Measurements from ENCODE around the gene MEGF11.
A peak's percentile ranks its signal among the peaks of the same experiment; 100 is the strongest.

MEGF11 gene

DNA sequence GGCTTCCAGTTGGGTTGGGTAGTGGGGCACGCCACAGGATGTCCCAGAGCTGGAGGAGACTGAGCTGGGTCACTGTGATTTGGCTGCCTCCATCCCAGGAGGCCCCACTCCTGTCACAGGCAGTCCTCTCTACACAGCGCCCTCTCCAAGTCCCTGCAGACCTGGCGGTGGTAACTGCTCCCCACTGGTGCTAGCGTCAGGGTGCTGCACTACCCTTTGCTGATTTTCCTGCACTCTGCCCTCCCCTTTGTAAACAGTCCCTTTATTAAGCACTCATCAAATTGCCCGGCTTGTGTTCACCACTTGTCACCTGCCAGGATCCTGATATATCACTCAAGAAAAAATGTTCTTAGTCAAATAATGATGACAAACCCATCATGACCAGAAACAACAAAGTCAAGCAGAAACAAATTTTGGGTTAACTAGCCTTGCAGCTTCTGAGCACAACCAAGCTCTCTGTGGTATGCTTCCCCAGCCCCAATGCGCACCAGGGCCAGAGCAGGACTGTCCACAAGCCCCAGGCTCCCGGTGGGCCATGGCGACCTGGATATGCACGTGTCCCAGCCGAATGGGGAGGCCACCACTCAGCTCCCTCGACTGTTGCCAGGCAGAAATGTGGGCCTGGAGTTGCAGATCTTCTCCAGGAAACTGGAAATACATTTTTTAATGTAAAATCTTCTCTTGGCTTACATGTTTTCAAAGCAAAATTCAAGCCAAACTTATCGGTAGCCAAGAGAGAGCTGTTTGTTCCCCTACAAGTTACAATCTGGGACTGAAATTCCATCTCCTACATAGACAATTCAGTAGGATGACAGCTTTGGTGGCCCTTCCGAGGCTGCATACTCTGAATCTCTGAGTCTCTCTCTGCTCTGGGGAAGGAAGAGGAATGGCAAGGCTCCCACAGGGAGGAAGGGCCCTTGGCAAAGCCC lies 24.5 kb downstream of the MEGF11 start:
- Histone ChIP-seq H3K9ac (no peak overlapping the region), H3K4me2 (peak overlapping the region in 8 of 11 experiments; percentile 17 to 41 (median 32); a peak in 12 of 22 replicates), H4K20me1 (no peaks in the 10 kb centered on the region), H3K4me1 (peaks cover 0 to 10% (median 9%) of the 10 kb centered on the region in 10 experiments; a peak in 14 of 20 replicates), H3K4me3 (no peak overlapping the region), H3K27me3 (no peaks in the 10 kb centered on the region), H3K36me3 (no peaks in the 10 kb centered on the region), H3K9me3 (replicated peaks in 1 of 11) (peaks cover 0 to 11% (median 0%) of the 10 kb centered on the region in 11 experiments; a peak in 2 of 22 replicates), H3K27ac (no peak overlapping the region)
- TF ChIP-seq Cebpa-rat (IDR thresholded peaks at IDR 0.05): no peak

DNA sequence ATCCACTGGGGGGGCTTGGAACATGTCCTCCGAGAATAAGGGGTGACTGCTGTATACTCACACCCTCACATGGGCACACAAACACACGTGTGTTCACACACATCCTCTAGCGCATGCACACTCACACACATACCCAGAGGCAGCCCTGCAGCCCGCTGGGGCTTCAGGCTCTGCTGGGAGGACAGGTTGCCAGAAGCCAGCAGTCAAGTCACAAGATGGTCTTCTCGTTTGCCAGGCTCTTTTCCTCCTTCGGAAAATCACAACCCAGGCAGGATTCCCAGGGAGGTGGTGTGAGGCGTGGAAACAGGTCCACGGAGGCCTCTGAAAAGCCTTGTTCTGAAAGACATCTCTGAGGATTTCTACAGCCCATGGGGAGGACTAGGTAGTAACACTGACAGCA lies 26.8 kb downstream of the MEGF11 start:
- Histone ChIP-seq H3K4me3 (no peak overlapping the region), H4K20me1 (no peaks in the 10 kb centered on the region), H3K36me3 (no peaks in the 10 kb centered on the region), H3K9me3 (replicated peaks in 1 of 11) (peaks cover 0 to 11% (median 0%) of the 10 kb centered on the region in 11 experiments; a peak in 2 of 22 replicates), H3K4me1 (peaks cover 0 to 10% (median 9%) of the 10 kb centered on the region in 10 experiments; a peak in 14 of 20 replicates), H3K27me3 (no peaks in the 10 kb centered on the region), H3K27ac (no peak overlapping the region), H3K9ac (no peak overlapping the region), H3K4me2 (no peak overlapping the region)
- TF ChIP-seq Cebpa-rat (IDR thresholded peaks at IDR 0.05): no peak

DNA sequence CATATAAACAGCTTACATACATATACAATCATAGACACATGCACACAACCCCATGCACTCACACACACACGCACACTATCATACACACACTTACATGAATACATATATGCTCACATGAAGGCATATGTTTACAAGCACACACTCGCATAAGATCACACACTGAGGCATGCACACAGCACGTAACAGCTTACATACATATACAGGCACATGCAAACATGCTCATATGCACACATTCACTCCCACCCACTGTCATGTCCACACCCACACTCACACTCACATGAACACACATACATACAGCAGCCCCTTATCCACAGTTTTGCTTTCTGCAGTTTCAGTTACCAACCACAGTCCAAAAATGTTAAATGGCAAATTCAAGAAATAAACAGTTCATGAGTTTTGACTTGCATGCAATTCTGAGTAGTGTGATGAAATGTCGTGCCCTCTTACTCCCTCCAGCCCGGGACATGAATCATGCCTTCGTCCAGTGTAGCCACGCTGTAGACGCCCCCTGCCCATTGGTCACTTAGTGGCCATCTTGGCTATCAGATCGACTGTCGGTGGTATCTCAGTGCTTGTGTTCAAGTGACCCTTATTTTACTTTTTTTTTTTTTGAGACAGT lies 27.8 kb downstream of the MEGF11 start:
- H3K27ac ChIP-seq: no peak overlapping the region
- H3K36me3 ChIP-seq: no peaks in the 10 kb centered on the region
- TF ChIP-seq Cebpa-rat (IDR thresholded peaks at IDR 0.05): no peak

DNA sequence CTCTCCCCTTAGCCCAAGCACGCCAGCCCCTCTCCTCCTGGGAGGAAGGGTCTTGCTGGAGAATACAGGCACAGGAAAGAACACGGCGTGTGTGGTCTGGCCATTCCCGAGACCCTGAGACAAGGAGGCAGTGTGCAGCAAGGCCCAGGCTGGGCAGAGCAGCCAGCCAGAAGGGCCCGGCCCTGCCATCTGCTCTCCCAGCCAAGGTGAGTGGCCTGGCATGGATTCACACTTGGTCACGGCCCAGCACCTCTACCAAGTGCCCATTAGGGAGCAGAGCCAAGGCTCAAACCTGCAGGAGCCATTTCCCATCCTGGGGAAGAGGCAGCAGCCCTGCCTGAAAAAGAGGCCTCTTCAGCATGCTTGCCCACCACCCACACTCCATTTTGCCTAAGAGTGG lies 28.6 kb downstream of the MEGF11 start:
- Histone ChIP-seq H3K4me2 (no peak overlapping the region), H4K20me1 (no peaks in the 10 kb centered on the region), H3K27ac (no peak overlapping the region), H3K4me1 (peaks cover 0 to 7% (median 6%) of the 10 kb centered on the region in 10 experiments; a peak in 14 of 20 replicates), H3K4me3 (no peak overlapping the region), H3K27me3 (no peaks in the 10 kb centered on the region), H3K9ac (no peak overlapping the region), H3K9me3 (replicated peaks in 1 of 11) (peaks cover 0 to 11% (median 2%) of the 10 kb centered on the region in 11 experiments; a peak in 5 of 22 replicates), H3K36me3 (no peaks in the 10 kb centered on the region)
- no peak for TF ChIP-seq Cebpa-rat (IDR thresholded peaks at IDR 0.05)

More for the DNA sequence above, 27.8 kb downstream of the MEGF11 start:
- Histone ChIP-seq H4K20me1 (no peaks in the 10 kb centered on the region), H3K9me3 (replicated peaks in 1 of 11) (peaks cover 0 to 11% (median 0%) of the 10 kb centered on the region in 11 experiments; a peak in 2 of 22 replicates), H3K4me1 (peaks cover 0 to 10% (median 9%) of the 10 kb centered on the region in 10 experiments; a peak in 14 of 20 replicates), H3K9ac (no peak overlapping the region), H3K4me3 (no peak overlapping the region), H3K4me2 (no peak overlapping the region), H3K27me3 (no peaks in the 10 kb centered on the region)

DNA sequence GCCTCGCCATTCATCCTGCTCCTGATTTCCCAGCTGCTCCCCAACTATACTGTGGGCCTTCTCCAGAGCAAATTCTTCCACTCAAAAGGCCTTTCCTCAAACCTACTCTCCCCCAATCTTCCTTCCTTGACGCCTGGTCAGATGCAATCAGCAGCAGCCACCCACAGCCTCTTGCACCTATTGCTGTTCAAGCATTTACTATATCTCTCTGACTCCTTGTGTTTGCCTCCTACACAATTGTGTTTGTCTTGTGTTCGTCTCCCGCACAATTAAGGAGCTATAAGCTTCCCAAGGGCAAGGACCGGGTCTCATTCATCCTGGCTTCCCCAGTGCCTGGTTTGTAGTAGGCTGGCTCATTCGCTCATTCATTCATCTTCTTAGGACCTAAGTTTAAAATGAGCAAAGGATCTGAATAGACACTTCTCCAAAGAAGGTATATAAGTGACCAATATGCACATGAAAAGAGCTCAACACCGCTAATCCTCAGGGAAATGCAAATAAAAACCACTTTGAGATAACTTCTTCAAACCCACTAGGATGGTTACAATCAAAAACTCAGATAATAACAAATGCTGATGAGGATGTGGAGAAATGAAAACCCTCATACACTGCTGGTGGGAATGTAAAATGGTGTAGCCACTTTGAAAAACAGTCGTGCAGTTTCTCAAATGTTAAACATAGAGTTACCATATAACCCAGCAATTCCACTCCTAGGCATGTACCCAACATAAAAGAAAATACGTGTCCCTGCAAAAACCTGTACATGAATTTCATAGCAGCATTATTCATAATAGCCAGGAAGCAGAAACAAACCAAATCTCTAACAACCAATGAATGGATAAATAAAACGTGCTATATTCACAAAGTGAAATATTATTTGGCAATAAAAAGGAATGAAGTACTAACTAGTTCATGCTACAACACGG lies 31.0 kb downstream of the MEGF11 start:
- no peaks in the 10 kb centered on the region for H3K36me3 ChIP-seq
- no peaks in the 10 kb centered on the region for H3K27me3 ChIP-seq
- H3K4me3 ChIP-seq: no peak overlapping the region
- H3K9me3 ChIP-seq (replicated peaks in 1 of 11): peaks cover 0 to 10% (median 5%) of the 10 kb centered on the region in 11 experiments; a peak in 5 of 22 replicates
- no peaks in the 10 kb centered on the region for H4K20me1 ChIP-seq
- TF ChIP-seq Cebpa-rat (IDR thresholded peaks at IDR 0.05): no peak
- H3K4me1 ChIP-seq: peaks cover 4 to 16% (median 8%) of the 10 kb centered on the region in 10 experiments; a peak in 17 of 20 replicates
- H3K9ac ChIP-seq: no peak overlapping the region
- no peak overlapping the region for H3K4me2 ChIP-seq
- H3K27ac ChIP-seq: no peak overlapping the region

DNA sequence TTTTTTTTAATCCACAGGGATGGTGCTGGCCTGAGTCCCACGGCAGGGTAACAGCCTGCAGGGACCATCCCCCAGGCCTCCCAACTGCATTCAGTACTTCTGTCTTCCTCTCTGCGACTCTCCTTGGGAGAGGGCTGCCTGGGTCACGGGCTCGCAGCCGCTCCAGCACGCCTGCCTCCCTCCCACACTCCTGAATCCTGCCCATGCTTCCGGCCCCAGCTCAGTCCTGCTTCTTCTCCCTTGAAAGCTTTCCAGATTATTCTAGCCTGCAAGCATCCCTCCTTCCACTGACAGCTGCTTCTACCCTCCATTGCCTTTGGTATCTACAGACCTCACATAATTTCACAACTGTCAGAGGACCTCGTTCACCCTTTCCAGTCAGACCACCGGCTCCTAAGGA lies 32.4 kb downstream of the MEGF11 start:
- H3K9me3 ChIP-seq (replicated peaks in 1 of 11): peaks cover 0 to 10% (median 5%) of the 10 kb centered on the region in 11 experiments; a peak in 5 of 22 replicates
- no peak overlapping the region for H3K9ac ChIP-seq
- no peaks in the 10 kb centered on the region for H4K20me1 ChIP-seq
- H3K27me3 ChIP-seq: no peaks in the 10 kb centered on the region
- no peak for TF ChIP-seq Cebpa-rat (IDR thresholded peaks at IDR 0.05)
- peaks cover 4 to 20% (median 16%) of the 10 kb centered on the region in 10 experiments; a peak in 18 of 20 replicates for H3K4me1 ChIP-seq
- no peak overlapping the region for H3K27ac ChIP-seq
- H3K4me3 ChIP-seq: no peak overlapping the region
- no peaks in the 10 kb centered on the region for H3K36me3 ChIP-seq
- H3K4me2 ChIP-seq: no peak overlapping the region

DNA sequence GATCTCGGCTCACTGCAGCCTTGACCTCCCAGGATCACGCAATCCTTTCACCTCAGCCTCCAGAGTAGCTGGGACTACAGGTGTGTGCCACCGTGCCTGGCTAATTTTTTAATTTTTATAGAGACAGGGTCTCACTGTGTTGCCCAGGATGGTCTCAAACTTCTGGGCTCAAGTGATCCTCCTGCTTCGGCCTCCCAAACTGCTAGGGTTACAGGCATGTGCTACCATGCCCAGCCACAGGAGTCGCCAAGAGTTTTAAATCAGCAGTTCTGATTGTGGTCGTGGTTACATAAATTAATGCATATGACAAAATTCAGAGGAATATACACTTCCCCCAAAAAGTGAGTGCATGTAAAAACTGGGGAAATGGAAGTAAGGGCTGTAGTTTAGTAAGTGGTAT lies 32.9 kb downstream of the MEGF11 start:
- H3K27me3 ChIP-seq: no peaks in the 10 kb centered on the region
- TF ChIP-seq Cebpa-rat (IDR thresholded peaks at IDR 0.05): no peak
- H4K20me1 ChIP-seq: no peaks in the 10 kb centered on the region
- peaks cover 4 to 20% (median 16%) of the 10 kb centered on the region in 10 experiments; a peak in 18 of 20 replicates for H3K4me1 ChIP-seq
- H3K4me2 ChIP-seq: no peak overlapping the region
- no peak overlapping the region for H3K9ac ChIP-seq
- no peak overlapping the region for H3K27ac ChIP-seq
- no peak overlapping the region for H3K4me3 ChIP-seq
- H3K9me3 ChIP-seq (replicated peaks in 1 of 11): peaks cover 0 to 10% (median 5%) of the 10 kb centered on the region in 11 experiments; a peak in 5 of 22 replicates
- H3K36me3 ChIP-seq: no peaks in the 10 kb centered on the region

DNA sequence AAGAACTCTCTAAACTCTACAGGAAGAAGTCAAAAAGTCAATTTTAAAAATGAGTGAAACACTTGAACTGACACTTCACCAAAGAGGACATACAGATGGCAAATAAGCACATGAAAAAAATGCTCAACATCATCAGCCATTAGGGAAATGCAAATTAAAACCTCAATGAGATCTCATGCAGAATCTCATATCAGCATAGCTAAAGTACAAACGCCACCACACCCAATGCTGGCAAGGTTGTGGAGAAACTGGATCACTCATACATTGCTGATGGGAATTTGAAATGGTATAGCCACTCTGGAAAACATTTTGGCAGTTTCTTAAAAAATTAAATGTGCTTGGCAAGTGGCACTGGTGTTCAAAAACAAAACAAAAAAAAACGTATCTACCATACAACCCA lies 34.2 kb downstream of the MEGF11 start:
- Histone ChIP-seq H4K20me1 (no peaks in the 10 kb centered on the region), H3K4me2 (peak overlapping the region in 1 of 11 experiments; percentile 67; a peak in 1 of 22 replicates), H3K9ac (no peak overlapping the region), H3K27ac (no peak overlapping the region), H3K9me3 (replicated peaks in 1 of 11) (peaks cover 0 to 10% (median 5%) of the 10 kb centered on the region in 11 experiments; a peak in 5 of 22 replicates), H3K36me3 (no peaks in the 10 kb centered on the region), H3K4me3 (no peak overlapping the region), H3K27me3 (no peaks in the 10 kb centered on the region), H3K4me1 (peaks cover 8 to 25% (median 19%) of the 10 kb centered on the region in 10 experiments; a peak in 18 of 20 replicates)
- no peak for TF ChIP-seq Cebpa-rat (IDR thresholded peaks at IDR 0.05)

Data from BLaER1 treated with 17β-estradiol and CSF1 and Interleukin-3, amounts not matched to agents 10 nM and 100 nM (cell line).